HG02588 (cell line): Measurements from ENCODE around the gene SLC35G1.

Source experiments
- ATAC-seq: cut with Tn5 transposase; IDR thresholded peaks from one replicate; pipeline ENCODE4 v1.9.1; 2021; ENCODE audit warnings: mild to moderate bottlenecking, moderate library complexity; ENCODE audit not compliant: unreplicated experiment

Gene SLC35G1

GRCh38 chr10:93876381-93876780, 17.4 kb upstream of the SLC35G1 start:
- no peak for ATAC-seq

GRCh38 chr10:93879273-93879672, 14.5 kb upstream of the SLC35G1 start:
- no peak for ATAC-seq

GRCh38 chr10:93894516-93895378, 969 bp downstream of the SLC35G1 start:
- peak; percentile 1 for ATAC-seq

- no peak for ATAC-seq
These were observed 3.4 kb downstream of the SLC35G1 start for GRCh38 chr10:93897070-93897780.

DNA sequence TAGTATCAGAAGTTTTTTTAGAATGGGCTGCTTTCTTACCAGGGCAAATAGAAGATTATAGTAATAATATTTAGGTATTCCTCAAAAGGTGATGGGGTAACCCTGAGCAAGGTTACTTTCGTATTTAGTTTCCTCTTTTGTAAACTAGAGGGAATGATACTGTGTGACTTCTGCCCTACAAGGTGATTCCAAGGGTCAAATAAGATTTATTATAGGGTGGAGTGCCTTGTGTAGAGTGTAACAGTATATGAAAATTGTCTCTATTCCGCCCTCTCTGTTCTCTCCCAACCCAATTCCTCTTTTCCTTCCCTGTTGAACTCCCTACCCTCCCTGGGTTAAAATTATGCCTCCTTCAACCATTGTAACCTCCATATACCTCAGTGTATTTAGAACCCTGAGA, 5.3 kb downstream of the SLC35G1 start:
- ATAC-seq = no peak

GRCh38 chr10:93903051-93903450, 9.3 kb downstream of the SLC35G1 start:
- ATAC-seq = no peak

DNA sequence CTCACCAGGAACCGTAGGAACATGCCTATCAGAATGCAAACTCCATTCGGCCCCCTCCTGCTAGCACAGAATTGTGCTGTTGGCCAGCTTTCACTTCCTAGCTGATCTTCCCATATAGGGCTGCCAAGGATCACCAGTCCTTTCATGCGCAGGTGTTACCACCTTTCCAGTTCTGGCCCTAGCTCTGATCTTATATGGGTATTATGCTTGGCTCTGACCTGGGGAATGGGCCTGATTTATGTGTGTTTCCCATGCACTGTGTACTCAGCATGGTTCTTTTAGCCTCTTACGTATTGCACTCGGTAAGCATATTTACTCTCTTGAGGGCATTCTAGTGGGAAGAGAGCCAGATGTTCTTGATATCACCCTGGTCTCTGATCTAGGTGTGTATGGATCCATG, 11.1 kb downstream of the SLC35G1 start:
- ATAC-seq = no peak

GRCh38 chr10:93907059-93907458, 13.3 kb downstream of the SLC35G1 start:
- ATAC-seq = no peak

GRCh38 chr10:93911866-93912265, 18.1 kb downstream of the SLC35G1 start:
- ATAC-seq = no peak

GRCh38 chr10:93912444-93912843, 18.7 kb downstream of the SLC35G1 start:
- no peak for ATAC-seq

DNA sequence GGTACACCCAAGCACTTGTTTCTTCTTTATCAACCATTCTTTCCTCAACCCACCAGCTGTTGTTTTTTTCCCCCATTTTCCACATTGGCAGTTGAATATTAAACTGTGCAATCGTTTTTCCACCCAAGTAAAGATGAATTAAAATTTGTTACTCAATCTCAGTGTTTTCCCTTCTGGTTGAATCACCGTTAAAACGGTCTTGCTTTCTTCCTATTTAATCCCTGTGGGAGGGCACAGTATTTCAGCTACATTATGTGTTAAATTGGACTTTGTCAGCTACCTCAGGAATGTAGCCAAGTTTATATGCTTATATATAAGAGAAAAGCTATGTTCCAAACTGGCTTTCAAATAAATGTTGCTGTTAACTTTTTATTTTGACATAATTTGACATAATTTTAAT, 19.9 kb downstream of the SLC35G1 start:
- ATAC-seq = no peak

GRCh38 chr10:93915598-93915997, 21.8 kb downstream of the SLC35G1 start:
- ATAC-seq = no peak

DNA sequence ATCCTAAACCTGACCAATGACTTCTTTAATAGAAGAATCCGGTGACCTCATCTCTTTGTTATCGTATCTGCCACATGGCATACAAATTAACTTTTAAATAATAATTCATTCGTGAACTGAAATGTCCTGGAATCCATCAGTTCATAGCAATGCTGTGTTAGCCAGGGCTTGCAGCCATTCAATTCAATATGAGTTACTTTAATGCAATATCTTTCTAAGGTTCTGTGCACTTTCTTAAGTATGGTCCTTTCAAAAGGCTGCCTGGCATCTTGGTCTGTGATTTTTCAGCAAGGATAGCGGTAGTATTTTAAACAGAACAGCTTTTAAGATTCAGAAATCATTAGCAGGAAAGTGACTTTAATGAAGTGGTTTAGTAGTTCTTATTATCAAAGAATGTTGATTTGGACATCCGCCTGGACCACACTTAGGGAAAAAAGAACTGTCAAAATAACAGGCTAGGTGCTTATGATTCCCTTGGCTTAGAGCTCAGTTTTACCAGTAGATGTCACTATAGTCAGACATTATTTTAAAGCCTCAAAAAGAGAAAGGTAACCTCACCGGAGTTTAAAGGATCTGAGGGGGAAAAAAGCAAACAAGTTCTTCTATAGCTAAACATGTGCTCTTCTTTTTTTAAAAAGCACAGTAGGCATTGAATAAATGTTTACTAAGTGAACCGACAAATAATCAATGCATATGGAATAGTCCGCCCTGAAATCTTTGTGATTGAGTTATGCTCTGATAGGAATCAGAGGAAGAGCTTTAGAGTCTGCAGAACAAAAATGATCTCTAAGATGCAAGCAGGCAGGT, 22.7 kb downstream of the SLC35G1 start:
- no peak for ATAC-seq

GRCh38 chr10:93917064-93917391, 23.2 kb downstream of the SLC35G1 start:
- no peak for ATAC-seq

DNA sequence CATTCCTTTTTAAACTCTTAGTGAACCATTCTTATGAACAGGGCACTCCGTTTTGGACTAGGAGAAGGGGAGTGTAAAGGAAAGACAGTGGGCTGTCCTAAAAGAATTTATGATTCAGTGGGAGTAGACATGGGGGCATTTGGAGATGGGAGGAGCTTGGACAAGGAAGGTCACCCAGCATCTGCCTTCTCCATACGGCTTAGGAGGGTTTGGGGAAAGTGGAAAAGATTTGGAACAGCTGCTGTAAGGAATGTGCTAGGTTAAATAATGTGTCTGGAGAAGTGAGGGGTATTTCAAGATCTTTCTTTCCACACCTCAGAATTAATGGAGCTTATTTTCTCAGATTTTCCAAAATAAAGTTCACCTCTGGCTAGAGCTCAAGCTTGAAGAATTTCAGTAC, 24.0 kb downstream of the SLC35G1 start:
- ATAC-seq = no peak

GRCh38 chr10:93921338-93921737, 27.6 kb downstream of the SLC35G1 start:
- no peak for ATAC-seq

DNA sequence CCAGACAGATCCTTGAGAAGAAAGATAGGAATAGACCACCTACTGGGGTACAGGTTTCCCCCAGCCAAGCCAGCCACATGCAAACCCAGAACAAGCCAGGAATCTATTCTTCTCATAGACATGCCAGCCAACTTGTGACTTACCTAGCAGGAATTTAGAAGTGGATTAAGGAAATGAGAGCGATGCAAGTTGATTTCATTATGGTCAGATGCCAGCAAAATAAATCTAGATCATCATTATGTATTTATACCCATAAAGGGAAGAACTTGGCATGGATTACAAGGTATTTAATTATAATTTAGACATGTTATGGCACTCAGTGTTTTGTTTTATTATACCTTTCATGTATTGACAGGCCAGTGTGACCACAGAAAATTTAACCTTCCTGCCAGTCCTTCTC, 32.8 kb downstream of the SLC35G1 start:
- no peak for ATAC-seq

DNA sequence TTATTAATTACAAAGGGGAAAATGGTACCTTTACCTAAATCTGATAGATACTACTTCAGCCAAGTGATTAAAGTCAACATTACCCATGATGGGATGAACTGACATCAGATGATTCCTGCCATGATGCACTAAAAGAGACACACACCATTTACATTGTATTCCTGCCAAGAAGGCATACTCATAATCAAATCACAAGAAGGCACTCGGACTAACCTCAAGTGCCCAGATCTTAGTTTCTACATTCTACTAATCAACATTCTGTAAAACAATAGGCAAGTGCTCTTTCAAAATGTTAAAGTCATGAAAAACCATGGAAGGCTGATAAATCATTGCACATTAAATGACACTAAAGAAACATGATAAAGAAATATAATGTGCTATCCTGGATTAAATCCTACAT, 44.4 kb downstream of the SLC35G1 start:
- no peak for ATAC-seq

DNA sequence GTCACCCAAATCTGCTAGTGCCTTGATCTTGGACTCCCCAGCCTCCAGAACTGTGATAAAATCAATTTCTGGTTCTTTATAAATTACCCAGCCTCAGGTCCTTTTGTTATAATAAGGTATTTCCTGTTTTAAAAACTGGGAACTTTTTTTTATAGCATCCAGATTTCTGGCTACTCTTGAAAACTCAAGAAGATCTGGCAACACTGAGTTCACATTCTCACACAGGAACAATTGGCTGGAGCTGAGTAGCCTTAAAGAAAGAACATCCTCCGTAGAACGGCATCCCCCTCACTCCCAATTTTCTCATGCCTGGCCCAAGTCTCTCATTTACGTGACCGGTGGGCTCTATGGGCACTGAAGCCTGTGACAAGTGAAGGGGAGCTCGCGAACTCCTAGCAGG, 47.1 kb downstream of the SLC35G1 start:
- ATAC-seq = no peak

- ATAC-seq = no peak
These were observed 47.8 kb downstream of the SLC35G1 start for GRCh38 chr10:93941606-93942005.

DNA sequence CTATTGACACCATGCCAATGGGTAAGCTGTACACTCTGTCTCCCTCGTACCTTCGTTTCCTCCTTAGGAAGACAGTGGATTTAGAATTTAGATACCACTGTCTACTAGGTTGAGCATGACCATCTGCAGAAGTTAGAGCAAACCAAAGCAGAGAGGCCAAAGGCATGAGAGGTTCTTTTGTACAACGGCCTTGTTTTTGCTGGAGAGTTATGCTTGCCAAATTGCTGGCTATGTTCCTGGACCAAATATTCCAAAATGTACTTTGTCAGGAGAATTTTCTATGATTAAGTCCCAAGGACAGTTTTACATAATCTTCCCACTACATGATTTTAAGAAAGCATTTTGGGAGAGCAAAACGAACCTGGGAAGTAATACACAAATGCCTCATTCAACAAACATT, 52.0 kb downstream of the SLC35G1 start:
- no peak for ATAC-seq

DNA sequence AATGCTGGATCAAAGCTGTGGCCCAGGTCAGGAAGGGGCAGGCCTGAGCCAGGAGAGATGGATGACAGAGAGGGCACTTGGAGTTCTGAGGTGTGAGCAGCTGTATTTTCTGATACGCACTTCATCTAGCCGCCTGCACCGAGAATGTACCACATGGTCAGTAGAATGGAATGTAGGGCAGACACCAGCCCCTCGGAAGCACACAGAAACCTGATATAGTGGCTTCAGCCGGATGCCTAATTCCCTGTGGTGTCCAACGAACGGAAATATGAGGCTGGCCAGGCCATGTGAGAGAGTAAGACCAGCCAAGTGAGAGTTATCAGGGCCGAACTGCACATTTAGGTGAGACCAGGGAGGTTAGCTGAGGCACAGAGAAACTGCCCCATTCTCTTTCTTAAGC, 53.3 kb downstream of the SLC35G1 start:
- ATAC-seq = no peak
